Medulla oblongata (tissue), 1 donor: ENCODE data around the gene PDE11A.
"Not testable (repeated sequence)": the region's sequence is repeated elsewhere in the genome, so short reads cannot be mapped to it uniquely, and the experiment has no call there.

Source experiments
- DNase-seq: peaks from one replicate; pipeline ENCODE4 v3.0.0-alpha.2; 2015; ENCODE audit errors: extremely low spot score

The PDE11A gene

DNA sequence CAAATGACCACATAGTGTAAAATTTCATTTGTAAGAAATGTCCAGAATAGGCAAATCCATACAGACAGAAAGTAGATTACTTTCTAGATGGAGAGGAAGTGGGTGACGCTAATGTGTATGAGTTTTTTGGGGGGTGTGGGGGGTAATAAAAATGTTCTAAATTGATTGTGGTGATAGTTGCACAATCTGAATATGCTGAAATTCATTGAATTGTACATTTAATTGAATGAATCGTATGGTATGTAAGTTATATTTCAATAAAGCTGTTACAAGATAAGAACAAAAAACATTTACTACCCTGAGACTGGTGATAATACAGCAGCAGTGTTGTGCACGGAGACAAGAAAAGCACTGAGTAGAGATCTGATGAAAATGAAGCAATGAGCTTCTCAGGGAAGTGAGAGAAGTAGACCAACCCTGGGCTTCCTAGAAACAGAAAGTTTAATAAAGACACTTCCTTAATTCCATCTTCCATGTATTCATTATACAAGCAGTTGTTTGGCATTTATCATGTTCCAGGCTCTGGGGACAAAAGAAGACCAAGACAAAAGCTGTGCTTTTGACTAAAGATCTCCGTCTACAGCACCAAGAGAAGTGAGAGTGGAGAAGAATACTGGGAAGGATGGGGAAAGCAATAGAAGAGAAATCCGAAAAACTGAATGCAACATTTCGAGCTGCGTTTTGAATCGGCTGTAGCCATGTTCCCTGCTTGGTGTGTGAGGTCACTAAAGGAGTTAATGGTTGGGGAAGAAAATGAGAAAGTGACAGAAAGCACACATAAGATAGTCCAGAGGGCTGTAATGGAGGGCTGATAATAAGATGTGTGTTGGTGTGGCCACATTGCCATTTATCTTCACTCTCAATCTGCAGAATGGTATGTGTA, 1.8 kb upstream of the PDE11A start:
- DNase-seq: no peak

DNA sequence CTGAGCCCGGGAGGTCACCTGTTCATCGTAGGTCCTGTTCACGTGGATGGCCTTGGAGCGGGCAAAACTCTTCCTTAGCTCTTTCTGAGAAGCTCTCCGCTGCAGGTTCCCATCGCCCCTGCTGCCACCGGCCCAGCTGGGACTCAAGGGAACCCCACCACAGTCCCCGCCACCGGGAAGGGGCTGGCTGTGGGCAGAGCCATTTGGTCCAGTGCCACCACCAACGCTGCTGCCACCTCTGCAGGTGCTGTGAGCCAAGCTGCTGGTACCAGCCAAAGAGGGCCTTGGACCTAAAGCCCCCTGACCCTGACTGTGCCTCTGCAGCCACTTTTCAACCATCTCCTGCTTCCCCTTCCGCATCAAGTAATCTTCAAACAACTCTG, 586 bp downstream of the PDE11A start:
- no peak for DNase-seq

DNA sequence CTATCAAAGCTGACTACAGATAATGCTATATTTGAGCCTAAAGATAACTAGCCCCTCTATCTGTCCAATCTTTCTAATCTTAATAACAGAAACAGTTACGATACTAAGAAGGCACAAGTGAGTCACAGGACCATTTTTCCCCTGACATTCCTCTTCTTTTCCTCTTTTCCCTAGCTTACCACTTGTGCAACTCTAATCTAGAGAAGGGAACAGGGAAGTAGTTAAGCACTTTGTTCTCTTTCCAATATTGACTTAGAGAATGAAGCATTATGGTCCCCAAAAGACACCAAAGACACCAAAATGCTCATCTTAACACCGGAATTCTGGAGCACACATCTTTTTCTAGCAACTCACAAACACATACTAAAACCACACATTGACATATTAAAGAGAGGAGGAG, 1.8 kb downstream of the PDE11A start:
- DNase-seq: no peak

DNA sequence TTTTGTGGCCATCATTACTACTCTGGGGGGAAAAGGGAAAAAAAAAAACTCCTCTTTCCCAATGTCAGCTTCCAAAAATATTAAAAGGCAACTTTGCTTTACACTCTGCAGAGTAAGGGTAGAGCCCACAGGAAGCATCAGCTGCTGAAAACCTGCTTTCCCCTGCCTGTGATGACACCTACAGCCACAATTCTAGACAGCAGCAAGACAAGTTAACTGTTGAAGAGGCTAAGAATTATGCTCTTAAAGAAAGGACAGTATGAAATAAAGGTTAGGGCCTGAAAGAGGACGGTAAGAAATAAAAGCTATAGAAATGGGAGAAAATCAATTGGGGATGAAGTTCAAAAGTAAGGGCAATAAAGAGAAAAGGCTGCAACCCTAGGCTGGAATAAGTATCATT, 3.0 kb downstream of the PDE11A start:
- no peak for DNase-seq

DNA sequence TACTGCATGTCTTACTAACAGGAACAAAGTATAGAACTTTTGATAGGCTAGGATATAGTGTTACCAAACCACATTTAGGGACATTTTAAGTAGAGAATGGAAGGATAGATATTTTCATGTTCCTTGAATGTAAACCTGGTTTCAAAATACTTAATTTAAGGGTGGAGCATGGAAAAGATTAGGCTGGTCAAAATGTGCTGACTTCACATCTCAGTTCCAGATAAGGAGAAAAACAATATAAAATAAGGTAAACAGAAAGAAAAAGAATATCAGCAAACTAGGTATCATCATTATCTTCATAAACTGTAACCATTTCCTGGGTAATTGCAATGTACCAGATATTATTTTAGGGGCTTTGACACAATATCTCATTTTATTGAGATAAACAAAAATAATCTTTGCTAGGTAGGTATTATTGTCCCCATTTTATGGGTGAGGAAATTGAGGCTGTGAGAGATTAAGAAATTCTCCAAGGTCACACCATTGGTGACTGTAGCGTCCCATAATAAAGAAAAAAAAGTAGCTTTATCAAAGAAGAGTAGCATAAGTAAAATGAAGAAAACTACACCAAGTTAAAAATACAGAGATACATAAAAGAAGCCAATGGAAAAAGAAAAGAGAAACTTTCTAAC, 3.6 kb downstream of the PDE11A start:
- no peak for DNase-seq

DNA sequence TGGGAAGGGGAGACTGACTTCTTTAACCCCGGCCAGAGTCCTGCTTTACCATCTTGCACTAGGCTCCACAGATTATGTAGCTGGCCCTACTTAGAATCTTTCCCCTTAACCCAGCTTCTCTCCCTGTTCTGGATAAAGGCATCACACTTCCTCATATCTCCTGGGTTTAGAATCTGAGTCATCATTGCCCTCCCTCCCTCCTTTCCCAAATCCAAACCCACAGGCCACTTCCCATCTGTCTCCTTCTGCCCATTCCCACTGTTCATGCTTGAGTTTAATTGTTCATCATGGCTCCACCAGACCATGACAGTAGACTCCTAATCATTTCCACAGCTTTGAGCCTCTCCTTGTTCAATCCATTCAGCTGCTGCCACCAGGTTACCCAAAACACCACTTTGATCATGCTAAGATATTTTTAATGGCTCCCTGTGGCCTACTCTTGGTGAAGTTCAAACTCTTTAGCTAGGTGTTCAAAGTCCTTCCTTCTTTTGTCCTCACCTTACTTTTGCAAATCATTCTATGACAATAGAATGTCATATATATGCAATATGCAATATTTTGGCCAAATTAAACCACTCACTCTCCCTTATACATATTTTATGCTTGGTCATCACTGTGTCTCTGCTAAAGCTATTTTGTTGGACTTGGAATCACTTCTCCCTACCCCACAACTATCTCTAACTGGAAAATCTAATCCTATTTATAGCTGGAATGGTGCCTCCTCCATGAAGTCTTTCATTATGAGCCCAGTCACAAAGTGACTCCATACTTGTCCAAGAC, 5.5 kb downstream of the PDE11A start:
- DNase-seq: no peak

DNA sequence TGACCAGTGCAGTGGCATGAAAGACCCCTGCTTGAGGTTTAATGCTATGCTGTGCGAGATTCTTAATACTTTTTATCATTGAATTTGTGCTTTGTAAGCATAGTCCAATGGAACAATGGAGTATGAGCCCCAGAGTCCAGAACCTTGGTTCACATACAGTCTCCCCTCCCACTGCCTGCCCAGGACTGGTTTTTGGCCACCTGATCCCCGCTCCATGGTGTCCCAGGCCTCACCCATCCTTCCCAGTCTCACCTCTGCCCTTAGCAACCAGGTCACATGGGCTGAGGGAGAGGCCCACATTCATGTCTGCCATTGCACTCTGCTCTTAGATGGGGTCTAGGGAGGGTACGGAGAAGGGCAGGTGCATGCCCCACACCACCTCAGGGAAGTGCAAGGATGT, 6.3 kb downstream of the PDE11A start:
- DNase-seq: no peak

DNA sequence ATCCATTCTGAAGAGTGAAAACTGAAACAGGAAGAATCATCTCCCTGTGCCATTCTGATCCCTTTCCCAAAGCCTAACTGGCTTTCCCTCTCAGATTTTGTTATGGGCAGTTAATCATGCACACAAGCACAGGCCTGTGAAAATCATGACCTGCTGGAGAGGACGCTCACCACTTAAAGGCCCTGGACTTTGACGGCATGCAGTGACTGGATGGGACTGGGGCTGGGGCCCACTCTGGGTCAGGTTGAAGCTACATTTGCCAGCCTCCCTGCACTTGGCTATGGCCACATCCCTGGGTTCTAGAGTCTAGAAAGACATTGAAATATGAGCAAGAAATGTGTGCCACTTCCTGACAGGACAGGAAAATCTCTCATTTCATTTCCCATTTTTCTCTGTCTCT, 12.9 kb downstream of the PDE11A start:
- DNase-seq: no peak

DNA sequence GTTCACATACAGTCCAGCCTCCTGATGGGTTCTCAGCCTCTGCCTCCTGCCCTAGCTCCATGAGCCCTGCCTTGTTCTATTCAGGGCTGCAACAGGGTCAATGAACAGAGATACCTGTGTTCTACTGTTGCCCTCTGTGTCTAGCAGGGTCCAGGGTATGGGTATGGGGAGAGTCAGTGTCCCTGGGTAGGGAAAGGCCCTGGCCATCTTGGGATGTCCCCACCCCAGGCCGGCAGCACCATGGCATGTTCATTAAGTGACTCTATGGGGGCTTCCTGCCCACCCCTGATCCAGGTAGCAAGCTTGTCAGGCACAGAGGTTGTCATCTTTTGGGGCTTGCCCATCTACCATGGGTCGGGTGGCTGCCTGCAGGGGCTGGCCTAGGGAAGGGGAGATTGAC, 13.5 kb downstream of the PDE11A start:
- DNase-seq: no peak

DNA sequence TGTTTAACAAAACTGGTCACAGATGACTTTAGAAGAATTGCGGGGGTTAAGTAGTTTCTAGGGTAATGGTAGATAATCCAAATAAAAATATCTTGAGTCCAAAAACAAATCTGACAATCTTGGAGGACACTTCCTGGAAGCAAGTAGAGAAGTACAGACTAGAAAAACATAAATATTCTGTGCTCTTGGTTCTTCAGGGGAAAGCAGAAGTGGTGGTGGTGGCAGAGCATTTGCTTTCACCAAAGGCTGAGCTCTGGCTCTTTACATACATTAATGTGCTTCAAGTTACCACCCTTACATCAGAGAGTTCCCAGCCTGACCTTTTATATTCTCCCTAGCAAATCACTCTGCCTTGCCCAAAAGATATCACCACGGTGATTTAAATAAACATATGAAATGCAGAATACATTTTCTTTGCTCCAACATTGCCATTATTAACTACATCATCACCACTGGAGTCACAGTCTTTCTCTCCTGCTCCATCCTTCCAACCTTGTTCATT, 15.3 kb downstream of the PDE11A start:
- DNase-seq: no peak

DNA sequence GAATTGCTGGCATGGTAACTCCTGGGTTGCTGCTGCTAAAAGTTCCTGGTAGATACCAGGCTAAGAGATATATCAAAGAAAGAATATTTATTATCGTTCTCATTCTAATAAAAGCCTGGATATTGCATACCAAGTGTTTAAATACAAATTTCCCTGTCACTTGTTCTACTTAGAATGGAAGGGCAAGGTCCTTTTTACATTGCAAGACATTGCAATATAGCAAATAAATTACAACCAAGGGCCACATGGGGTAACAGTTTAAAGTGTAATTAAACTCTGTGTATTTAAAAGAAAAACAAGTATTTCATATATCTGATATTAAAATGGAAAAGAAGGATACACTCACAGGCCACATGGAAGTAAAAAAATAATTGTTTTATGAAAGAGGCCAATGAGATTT, 16.2 kb downstream of the PDE11A start:
- DNase-seq: no peak

DNA sequence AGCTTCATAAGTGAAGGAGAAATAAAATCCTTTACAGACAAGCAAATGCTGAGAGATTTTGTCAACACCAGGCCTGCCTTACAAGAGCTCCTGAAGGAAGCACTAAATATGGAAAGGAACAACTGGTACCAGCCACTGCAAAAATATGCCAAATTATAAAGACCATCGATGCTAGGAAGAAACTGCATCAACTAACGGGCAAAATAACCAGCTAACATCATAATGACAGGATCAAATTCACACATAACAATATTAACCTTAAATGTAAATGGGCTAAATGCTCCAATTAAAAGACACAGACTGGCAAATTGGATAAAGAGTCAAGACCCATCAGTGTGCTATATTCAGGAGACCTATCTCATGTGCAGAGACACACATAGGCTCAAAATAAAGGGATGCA, 21.3 kb downstream of the PDE11A start:
- not testable (repeated sequence) for DNase-seq

DNA sequence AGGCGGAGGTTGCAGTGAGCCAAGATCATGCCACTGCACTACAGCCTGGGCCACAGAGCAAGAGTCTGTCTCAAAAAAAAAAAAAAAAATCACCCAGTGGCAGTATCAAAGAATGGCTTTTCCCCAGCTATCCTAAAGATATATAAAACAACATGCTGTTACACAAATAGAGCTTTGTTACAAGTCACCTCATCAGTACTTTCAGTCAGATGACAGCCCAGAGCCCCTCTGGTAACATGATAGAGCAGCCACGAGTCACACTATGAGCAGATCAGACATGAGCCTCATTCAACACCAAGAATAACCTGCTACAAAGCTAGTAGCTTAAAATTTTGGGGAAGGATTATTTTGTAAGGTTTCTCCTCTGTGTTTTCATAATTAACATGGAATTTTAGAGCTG, 25.2 kb downstream of the PDE11A start:
- DNase-seq: no peak

DNA sequence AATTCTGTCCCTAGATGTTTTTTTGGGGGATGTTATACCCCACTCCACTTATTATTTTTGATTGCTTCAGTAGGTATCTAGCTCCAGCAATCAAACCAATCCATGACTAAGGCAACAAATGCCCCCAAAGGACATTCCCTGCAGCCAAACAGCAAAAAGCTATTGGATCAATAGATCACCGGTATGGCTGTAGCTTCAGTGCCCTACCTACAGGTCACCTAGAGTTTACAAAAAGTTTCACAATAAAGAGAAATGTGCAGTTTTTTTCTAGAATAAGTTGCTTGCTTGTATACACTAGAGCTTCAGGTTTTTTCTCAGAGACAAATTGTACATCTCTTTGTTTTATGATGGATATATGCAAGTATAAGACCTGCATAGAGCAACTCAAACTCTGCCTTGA, 27.7 kb downstream of the PDE11A start:
- no peak for DNase-seq

DNA sequence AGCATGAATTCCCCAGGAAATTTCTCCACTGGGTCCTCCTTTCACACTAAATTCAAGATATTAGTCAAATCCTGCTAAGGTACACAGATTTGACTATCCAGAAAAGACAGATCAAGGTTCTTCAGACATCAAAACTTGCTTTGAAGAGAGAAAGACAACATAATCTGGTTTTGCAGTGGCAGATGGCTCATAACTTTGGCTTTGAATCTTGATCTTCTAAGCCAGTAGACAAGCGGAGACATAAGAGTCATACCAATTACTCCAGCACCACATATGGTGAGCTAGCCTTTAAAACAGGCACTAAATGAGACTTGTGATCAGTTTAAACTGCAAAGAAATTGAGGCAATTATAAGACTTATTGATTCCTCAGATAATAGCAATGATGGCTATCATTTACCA, 29.3 kb downstream of the PDE11A start:
- DNase-seq: no peak

DNA sequence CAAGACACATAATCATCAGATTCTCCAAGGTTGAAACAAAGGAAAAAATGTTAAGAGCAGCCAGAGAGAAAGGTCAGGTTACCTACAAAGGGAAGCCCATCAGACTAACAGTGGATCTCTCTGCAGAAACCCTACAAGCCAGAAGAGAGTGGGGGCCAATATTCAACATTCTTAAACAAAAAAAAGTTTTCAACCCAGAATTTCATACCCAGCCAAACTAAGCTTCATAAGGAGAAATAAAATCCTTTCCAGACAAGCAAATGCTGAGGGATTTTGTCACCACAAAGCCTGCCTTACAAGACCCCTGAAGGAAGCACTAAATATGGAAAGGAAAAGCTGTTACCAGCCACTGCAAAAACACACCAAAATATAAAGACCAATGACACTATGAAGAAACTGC, 39.0 kb downstream of the PDE11A start:
- DNase-seq: not testable (repeated sequence)

DNA sequence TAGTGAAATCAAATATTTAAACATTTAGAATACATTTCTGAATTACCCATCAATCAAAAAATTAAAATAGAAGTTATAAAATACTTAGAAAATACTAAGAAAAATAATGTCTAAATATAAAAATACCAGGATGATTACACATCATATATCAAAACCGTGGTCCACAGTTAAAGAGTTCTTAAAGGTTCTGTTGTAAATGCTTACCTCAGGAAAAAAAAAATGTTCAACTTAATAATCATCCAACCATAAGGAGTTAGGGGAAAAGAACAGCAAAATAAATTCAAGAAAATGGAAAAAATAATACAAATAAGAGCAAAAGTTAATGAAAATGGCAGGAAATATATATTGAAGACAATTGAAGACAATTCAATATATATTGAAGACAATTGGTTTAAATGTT, 43.2 kb downstream of the PDE11A start:
- DNase-seq: no peak

DNA sequence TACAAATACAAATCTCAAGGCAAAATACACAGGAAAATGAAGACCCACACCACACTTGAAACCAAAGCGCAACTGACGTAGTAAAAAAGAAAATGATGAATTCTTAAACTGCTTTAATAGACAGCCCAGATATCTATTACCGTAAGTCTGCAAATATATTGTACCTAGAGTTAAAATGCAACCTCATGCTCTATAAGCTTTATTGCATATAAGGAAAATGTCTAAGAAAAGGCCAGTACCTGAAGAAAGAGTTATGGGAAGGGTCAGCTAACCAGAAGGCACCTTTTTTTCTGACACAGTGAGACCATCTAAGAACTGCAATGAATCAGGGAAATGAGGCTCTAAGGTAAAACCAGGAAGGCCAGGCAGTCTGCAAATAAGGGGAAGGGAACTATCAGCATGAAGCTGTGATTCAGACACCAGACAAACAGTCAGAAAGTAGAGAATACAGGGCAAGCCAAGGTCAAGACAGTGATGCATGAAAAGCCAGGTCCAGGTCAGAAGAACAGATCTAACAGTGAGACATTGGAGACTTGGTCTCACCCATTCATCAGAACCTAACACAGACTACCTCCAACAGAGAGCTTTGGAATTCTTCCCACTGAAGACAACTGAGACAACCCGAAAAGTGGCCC, 46.9 kb downstream of the PDE11A start:
- no peak for DNase-seq

DNA sequence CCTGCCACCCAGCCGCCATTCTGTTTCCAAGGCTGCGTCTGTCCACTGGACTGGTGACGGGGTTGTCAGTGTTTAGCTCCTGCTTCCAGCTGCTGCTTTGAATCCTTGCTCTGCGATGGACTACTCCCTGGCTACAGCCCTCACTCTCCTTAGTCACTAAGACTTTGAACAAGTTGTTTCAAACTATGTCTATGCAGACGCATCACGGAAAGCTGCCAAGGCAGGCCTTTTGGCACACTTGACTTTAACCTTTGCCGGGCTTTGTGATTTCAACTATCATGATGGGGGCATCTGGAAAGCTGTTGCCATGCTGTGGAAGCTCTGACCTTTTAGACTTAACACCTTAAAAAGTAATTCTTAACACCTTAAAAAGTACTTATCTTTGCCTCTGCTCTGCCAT, 54.4 kb downstream of the PDE11A start:
- DNase-seq: no peak

DNA sequence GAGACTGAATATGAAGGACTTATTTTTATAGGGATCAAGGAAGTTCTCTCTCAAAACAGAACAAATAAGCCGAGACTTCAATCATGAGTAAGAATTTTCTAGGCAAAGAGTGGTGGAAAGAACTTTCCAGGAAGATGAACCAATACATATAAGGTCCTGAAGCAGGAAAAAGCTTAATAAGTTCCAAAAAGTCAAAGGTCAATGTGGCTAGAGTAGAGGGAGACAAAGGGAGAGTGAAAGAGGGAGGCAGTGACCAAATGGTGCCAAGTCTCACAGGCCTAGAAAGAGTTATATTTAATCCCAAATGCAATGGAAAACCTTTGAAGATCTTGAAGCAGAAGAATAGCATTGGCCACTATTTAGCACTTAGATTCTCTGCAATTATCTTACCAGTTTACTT, 56.0 kb downstream of the PDE11A start:
- DNase-seq: no peak

DNA sequence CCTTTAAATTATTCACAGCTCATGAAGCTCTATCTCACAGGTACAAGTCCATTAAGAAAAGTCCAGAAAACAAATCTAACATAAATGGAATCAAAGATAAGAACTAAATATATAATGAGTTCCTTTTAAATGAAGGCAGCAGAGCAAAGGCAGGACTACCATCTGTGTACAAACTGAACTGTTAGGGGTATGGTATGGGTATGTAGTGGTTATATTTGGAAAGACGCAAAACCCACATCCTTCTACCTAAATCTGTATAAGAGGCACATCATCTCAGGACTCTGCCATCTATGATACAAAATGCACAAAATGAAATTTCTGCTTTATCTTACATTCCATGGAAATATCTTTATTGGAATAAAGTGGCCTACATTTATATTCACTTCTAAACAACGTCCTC, 59.9 kb downstream of the PDE11A start:
- DNase-seq: no peak

DNA sequence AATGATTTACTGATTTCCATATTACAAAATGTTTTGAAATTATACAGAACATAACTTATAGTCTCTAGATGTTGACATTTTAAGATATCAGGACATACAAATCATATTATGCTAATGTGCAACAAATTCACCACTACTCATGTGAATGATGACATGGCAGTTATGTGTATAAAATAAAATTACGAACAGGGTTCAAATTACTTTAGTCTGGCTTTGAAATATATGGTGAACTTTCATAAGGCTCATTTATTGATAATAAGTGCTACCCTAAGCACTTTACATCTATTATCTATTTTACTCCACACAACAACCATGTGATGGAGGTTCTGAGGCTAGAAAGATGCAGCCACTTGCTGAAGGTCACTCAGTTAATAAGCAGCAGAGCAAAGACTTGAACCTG, 62.8 kb downstream of the PDE11A start:
- DNase-seq: no peak
